ENCODE results near the gene TTLL13. TPM values are rescaled to one million over a fixed set of nuclear protein-coding genes. Genes with fewer than 3 reads are reported as not detected.

TTLL13 gene
- total and polyA plus RNA-seq, 9 of the 15 experiments (the other 6 are each of a cell fraction or from before 2014, with no cell fraction given) = 0.05 to 0.24 (median 0.11) TPM; not detected in 1

- no peak for TF ChIP-seq POLR2G (IDR thresholded peaks at IDR 0.05; ENCODE audit: low read depth, low read length)
- TF ChIP-seq, protein P1, sequence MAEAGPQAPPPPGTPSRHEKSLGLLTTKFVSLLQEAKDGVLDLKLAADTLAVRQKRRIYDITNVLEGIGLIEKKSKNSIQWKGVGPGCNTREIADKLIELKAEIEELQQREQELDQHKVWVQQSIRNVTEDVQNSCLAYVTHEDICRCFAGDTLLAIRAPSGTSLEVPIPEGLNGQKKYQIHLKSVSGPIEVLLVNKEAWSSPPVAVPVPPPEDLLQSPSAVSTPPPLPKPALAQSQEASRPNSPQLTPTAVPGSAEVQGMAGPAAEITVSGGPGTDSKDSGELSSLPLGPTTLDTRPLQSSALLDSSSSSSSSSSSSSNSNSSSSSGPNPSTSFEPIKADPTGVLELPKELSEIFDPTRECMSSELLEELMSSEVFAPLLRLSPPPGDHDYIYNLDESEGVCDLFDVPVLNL (CRISPR knock-in tag; IDR thresholded peaks at IDR 0.05; ENCODE audit: low read depth) = no peak
- no peak for TF ChIP-seq MTA2 (IDR thresholded peaks at IDR 0.05; ENCODE audit: low read depth)
- TF ChIP-seq YY1 (IDR thresholded peaks at IDR 0.05; ENCODE audit: borderline replicate concordance in 1 of 3, control insufficient read depth in 1 of 3, extremely low read depth in 1 of 3, insufficient read depth in 3 of 3, insufficient read length in 1 of 3, insufficient replicate concordance in 2 of 3, low read depth in 1 of 3, low read length in 2 of 3) = no peak
These were observed 38.8 kb upstream of the TTLL13 start (continued) for GRCh38 chr15:90210593-90210992.

- CTCF ChIA-PET (ENCODE audit: low intra/inter-chr PET ratio) = no interaction called here
- FAIRE-seq = no peak
These were observed 38.3 kb upstream of the TTLL13 start for GRCh38 chr15:90211009-90211408.

More at GRCh38 chr15:90211009-90211408, 38.3 kb upstream of the TTLL13 start:
- H3K27me3 ChIP-seq (ENCODE audit: control insufficient read depth in 2 of 2, insufficient read depth in 2 of 2, low read length in 2 of 2) = no peaks in the 10 kb centered on the region
- no peak overlapping the region for H3K4me2 ChIP-seq (ENCODE audit: insufficient read depth, low read length)
- peaks cover 72% of the 10 kb centered on the region; the same call in 2 of the 3 replicates for H3K36me3 ChIP-seq (ENCODE audit: control insufficient read depth, insufficient read depth, low read length)
- no peak for ATAC-seq
- intact Hi-C loops (cut with micrococcal nuclease) = no loop called here
- no peak overlapping the region for H2AFZ ChIP-seq (ENCODE audit: low read depth, low read length)
- peaks cover 10 to 39% of the 10 kb centered on the region in 2 experiments; a peak in 4 of 5 replicates for H3K4me1 ChIP-seq (replicated peaks in 1 of 2; ENCODE audit: control insufficient read depth in 2 of 2, insufficient read depth in 2 of 2, low read length in 2 of 2)
- H4K20me1 ChIP-seq (replicated peaks; ENCODE audit: control insufficient read depth, insufficient read depth, low read length) = no peaks in the 10 kb centered on the region; the same call in none of the 2 replicates
- TF ChIP-seq ZNF609 (CRISPR knock-in tag; IDR thresholded peaks at IDR 0.05; ENCODE audit: borderline replicate concordance) (no peak), ZBTB1 (CRISPR knock-in tag; IDR thresholded peaks at IDR 0.05; ENCODE audit: borderline replicate concordance, low read depth) (no peak), POLR2G (IDR thresholded peaks at IDR 0.05; ENCODE audit: low read depth, low read length) (0 out of 2 replicates have a peak, but pooled peaks have one; percentile 10), MCM5 (IDR thresholded peaks at IDR 0.05; ENCODE audit: low read depth) (no peak)
- H3K9ac ChIP-seq (ENCODE audit: insufficient read depth in 1 of 2, low read depth in 2 of 2, low read length in 2 of 2) = peak overlapping the region in 1 of 2 experiments; percentile 80; a peak in 2 of 4 replicates
- 82% methylated on average over 8 of the region's 9 CpGs for WGBS (ENCODE audit: insufficient coverage, low coverage, missing lambda C conversion rate)
- POLR2A ChIA-PET = no interaction called here
- H3K9me1 ChIP-seq (ENCODE audit: control insufficient read depth, insufficient read depth, low read length) = no peaks in the 10 kb centered on the region
- peaks cover 72% of the 10 kb centered on the region for H3K79me2 ChIP-seq (ENCODE audit: control insufficient read depth, insufficient read depth, low read length)
- no peak overlapping the region for H3K4me3 ChIP-seq
- H3K9me3 ChIP-seq (replicated peaks; ENCODE audit: control insufficient read depth, insufficient read depth, low read depth, low read length) = no peaks in the 10 kb centered on the region
- in situ Hi-C loops (cut with MboI) = no loop called here
- DNase-seq (ENCODE audit: extremely low read depth in 1 of 4, low spot score in 3 of 4) = no peak
- no TSS peak for BruUV-seq (replicated peaks)
- no peak overlapping the region for H3K27ac ChIP-seq (ENCODE audit: extremely low read depth, low read depth, low read length)

Measured in K562 (cell line).